ENCODE measurements around the gene HMX1. TPM values are rescaled to one million over a fixed set of nuclear protein-coding genes. Genes with fewer than 3 reads are reported as not detected.

Gene HMX1
- total RNA-seq, 1 donor from 2014 or later = 0.92 TPM

DNA sequence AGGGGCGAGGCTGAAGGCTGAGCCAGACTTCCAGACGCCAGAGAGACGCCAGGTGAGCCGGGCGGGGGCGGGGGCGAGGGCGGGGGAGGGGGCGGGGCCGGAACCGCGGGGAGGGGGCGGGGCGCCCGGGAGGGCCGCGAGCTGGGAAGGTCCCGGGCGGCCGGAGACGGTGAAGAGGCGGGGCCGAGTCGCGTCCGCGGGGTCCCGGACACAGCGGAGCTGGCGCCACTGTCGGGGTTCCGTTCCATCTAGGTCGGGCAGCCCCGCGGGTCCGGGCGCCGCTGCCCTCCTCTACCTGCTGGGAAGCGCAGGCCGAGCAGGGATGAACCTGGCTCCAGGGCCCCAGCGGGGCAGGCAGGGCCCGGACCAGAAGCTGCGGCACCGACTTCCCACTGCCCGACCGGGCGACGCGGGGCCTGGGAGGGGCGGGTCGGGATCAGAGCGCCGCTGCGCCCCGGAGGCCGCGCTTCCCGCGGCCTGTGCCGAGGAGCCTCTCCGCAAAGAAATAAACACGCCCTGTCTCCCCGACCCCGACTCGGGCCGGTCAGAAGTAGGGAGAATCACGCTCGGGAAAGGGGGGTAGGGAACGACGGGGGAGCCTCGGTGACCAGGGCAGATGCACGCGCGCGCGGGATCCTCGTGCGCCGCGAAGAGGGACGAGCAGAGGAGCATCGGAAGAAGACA lies 10.6 kb downstream of the HMX1 start:
- Mint-ChIP-seq H3K36me3 (no peaks in the 10 kb centered on the region), H3K27me3 (ENCODE audit: low read depth) (peaks cover 94% of the 10 kb centered on the region), H3K4me1 (peaks cover 15% of the 10 kb centered on the region), H3K27ac (peak overlapping the region; percentile 47), H3K9me3 (no peaks in the 10 kb centered on the region), H3K4me3 (peak overlapping the region; percentile 67)
- TF ChIP-seq, protein P1, sequence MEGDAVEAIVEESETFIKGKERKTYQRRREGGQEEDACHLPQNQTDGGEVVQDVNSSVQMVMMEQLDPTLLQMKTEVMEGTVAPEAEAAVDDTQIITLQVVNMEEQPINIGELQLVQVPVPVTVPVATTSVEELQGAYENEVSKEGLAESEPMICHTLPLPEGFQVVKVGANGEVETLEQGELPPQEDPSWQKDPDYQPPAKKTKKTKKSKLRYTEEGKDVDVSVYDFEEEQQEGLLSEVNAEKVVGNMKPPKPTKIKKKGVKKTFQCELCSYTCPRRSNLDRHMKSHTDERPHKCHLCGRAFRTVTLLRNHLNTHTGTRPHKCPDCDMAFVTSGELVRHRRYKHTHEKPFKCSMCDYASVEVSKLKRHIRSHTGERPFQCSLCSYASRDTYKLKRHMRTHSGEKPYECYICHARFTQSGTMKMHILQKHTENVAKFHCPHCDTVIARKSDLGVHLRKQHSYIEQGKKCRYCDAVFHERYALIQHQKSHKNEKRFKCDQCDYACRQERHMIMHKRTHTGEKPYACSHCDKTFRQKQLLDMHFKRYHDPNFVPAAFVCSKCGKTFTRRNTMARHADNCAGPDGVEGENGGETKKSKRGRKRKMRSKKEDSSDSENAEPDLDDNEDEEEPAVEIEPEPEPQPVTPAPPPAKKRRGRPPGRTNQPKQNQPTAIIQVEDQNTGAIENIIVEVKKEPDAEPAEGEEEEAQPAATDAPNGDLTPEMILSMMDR (IDR thresholded peaks at IDR 0.05; ENCODE audit: unreplicated experiment) = no peak
- DNase-seq (ENCODE audit: low spot score in 2 of 2, unreplicated experiment in 2 of 2) = no peak

DNA sequence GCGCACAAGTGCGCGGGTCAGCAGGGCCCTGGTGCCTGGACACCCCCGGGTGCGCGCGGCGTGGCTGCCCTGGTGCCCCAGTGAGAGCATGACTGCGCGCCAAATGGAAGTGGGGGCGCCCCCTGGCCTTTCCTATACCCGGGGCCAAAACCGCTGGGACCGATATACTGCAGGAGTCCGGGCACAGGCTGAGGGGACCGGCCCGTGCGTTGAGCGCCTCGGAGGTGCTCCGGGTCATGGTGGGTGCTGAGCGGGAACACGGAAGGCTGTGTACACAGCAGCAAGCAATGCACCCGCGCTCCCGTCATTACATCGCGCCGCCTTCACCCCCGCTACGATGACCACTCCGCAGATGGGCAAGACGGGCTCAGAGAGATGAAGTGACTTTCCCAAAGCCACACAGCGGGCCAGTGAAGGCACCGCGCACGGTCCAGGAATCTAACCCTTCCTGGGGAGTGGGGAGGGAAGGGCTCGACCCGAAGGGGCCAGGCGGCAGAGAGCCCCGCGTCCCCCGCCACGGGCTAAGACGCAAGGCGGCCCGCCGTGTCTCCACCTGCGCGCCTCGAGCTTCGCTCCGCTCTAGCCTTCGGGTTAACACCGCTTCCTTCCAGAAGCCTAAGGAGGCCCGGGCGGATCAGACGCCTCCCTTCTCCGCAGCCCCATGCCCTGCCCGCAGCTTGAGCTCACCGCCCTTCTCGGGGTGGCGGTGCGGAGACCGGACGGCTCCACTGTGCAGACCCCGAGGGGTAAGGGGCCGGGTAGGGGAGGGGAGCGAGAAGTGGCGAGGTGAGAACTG lies 11.3 kb downstream of the HMX1 start:
- Mint-ChIP-seq H3K4me1 (peaks cover 18% of the 10 kb centered on the region), H3K27me3 (ENCODE audit: low read depth) (peaks cover 94% of the 10 kb centered on the region), H3K36me3 (no peaks in the 10 kb centered on the region), H3K27ac (no peak overlapping the region), H3K9me3 (no peaks in the 10 kb centered on the region), H3K4me3 (peak overlapping the region; percentile 47)
- TF ChIP-seq, protein P1 (IDR thresholded peaks at IDR 0.05; ENCODE audit: unreplicated experiment) = no peak
- no peak for DNase-seq (ENCODE audit: low spot score in 2 of 2, unreplicated experiment in 2 of 2)

- Mint-ChIP-seq H3K4me3 (peak overlapping the region; percentile 24), H3K36me3 (no peaks in the 10 kb centered on the region), H3K27ac (no peak overlapping the region), H3K9me3 (no peaks in the 10 kb centered on the region), H3K27me3 (ENCODE audit: low read depth) (peaks cover 94% of the 10 kb centered on the region), H3K4me1 (peaks cover 18% of the 10 kb centered on the region)
- no peak for DNase-seq (ENCODE audit: low spot score in 2 of 2, unreplicated experiment in 2 of 2)
- TF ChIP-seq, protein P1 (IDR thresholded peaks at IDR 0.05; ENCODE audit: unreplicated experiment) = no peak
Measured at GRCh38 chr4:8859550-8860095, 12.0 kb downstream of the HMX1 start.

- TF ChIP-seq, protein P1 (IDR thresholded peaks at IDR 0.05; ENCODE audit: unreplicated experiment) = no peak
- H3K9me3 Mint-ChIP-seq = no peaks in the 10 kb centered on the region
- no peak overlapping the region for H3K27ac Mint-ChIP-seq
- peaks cover 18% of the 10 kb centered on the region for H3K4me1 Mint-ChIP-seq
- H3K36me3 Mint-ChIP-seq = no peaks in the 10 kb centered on the region
- peaks cover 94% of the 10 kb centered on the region for H3K27me3 Mint-ChIP-seq (ENCODE audit: low read depth)
- no peak overlapping the region for H3K4me3 Mint-ChIP-seq
- DNase-seq (ENCODE audit: low spot score in 2 of 2, unreplicated experiment in 2 of 2) = no peak
Measured at GRCh38 chr4:8858701-8859210, 12.9 kb downstream of the HMX1 start.

DNA sequence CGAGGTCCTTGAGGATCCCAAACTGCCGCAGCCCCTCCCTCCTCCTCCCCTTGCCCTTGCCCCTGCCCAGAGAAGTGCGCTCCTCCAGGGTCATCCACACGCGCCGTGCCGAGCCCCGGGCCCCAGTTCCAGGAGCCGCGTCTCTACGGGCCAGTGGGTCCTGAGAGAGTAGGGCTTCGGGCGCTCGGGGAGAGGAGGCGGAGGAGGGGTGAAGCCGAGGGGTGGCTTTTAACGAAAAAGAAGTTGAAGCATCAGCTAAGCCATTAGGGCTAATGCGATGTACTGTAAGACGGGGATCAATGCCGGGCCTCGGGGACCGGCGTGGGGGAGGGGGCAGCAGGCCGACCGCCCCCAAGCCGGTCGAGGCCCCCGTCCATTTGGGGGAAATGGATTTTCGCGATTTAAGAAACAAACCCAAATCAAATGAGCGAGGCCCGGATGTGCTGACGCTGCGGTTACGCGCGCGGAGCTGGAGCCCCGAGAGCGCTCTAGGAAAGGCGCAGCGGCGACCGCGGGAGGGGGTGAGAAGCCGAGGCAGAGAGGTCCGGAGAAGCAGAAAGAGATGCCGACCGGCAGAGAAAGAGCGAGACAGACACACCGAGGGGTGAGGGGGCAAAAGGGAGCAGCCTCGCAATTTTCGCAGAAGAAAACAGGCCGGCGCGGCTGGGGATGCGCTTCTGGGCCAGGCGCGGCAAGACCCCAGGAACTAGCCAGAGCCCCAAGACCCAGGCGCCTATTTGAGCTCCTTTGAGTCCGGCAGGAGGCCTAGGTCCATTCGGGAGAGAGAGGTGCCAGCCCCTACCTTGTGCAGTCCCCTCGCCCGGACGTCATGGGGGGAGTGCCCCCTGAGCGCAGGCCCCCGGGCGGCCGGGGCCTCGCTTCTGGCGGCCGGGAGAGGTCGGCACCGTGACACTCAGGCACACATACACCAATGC lies 13.6 kb downstream of the HMX1 start:
- Mint-ChIP-seq H3K4me1 (peaks cover 18% of the 10 kb centered on the region), H3K9me3 (no peaks in the 10 kb centered on the region)
- no peak for DNase-seq (ENCODE audit: low spot score in 2 of 2, unreplicated experiment in 2 of 2)

More for the DNA sequence above, 13.6 kb downstream of the HMX1 start:
- no peak overlapping the region for H3K27ac Mint-ChIP-seq
- TF ChIP-seq, protein P1 (IDR thresholded peaks at IDR 0.05; ENCODE audit: unreplicated experiment) = no peak
- H3K36me3 Mint-ChIP-seq = no peaks in the 10 kb centered on the region
- H3K4me3 Mint-ChIP-seq = peak overlapping the region; percentile 51
- peaks cover 94% of the 10 kb centered on the region for H3K27me3 Mint-ChIP-seq (ENCODE audit: low read depth)
